ENCODE data around the gene RHBDD1. TPM values are rescaled to one million over a fixed set of nuclear protein-coding genes. Genes with fewer than 3 reads are reported as not detected.

The RHBDD1 gene
- total and polyA plus RNA-seq, 2 experiments from 2014 or later: 20.1 to 20.9 TPM

DNA sequence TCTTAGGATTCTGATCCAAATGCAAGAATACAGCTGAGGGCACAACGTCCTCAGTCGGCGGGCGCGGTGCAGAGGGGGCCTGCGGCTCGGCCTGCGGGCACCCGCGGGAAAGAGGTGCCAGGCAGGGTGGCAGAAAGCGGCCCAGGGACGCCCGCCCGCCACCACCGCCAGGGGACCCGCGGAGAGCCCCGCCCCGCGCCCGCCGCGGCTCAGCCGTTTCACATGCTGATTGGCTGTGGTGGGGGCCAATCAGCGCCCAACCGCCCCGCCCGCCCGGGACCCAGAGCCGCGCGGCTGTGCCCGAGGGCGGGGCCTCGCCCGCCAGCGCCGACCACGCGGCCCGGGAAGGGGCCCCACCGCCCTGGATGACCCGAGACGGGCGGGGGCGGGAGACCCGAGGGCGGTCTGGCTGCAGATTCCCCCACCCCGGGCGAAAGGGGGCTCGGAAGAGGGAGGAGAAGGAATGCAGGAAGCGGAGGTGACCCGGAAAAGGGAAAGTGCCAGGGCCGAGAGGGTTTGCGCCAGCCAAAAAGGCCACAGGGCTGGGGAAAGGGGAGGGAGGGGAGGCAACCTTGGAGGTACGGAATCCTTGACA, 44.3 kb upstream of the RHBDD1 start:
- DNase-seq (ENCODE audit: low spot score): peak; percentile 95
- no peaks in the 10 kb centered on the region for H3K9me2 ChIP-seq (replicated peaks; ENCODE audit: insufficient read depth)
- no peaks in the 10 kb centered on the region for H3K27me3 ChIP-seq
- peak overlapping the region; percentile 51 for H3K4me3 ChIP-seq
- no peaks in the 10 kb centered on the region for H3K36me3 ChIP-seq (replicated peaks; ENCODE audit: insufficient read depth, low read depth)
- H3K27ac ChIP-seq: peak overlapping the region; percentile 87
- WGBS (ENCODE audit: low lambda C conversion rate, missing lambda C conversion rate): 4% methylated on average over 22 of the region's 56 CpGs
- peak overlapping the region; percentile 83 for H3K4me2 ChIP-seq
- H2AFZ ChIP-seq: peak overlapping the region; percentile 24
- no peak for TF ChIP-seq EZH2phosphoT487 (IDR thresholded peaks at IDR 0.05; ENCODE audit: low read depth, severe bottlenecking, unreplicated experiment)
- TF ChIP-seq, protein P1, sequence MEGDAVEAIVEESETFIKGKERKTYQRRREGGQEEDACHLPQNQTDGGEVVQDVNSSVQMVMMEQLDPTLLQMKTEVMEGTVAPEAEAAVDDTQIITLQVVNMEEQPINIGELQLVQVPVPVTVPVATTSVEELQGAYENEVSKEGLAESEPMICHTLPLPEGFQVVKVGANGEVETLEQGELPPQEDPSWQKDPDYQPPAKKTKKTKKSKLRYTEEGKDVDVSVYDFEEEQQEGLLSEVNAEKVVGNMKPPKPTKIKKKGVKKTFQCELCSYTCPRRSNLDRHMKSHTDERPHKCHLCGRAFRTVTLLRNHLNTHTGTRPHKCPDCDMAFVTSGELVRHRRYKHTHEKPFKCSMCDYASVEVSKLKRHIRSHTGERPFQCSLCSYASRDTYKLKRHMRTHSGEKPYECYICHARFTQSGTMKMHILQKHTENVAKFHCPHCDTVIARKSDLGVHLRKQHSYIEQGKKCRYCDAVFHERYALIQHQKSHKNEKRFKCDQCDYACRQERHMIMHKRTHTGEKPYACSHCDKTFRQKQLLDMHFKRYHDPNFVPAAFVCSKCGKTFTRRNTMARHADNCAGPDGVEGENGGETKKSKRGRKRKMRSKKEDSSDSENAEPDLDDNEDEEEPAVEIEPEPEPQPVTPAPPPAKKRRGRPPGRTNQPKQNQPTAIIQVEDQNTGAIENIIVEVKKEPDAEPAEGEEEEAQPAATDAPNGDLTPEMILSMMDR (IDR thresholded peaks at IDR 0.05; ENCODE audit: poor library complexity): peak; percentile 25
- TF ChIP-seq EZH2 (IDR thresholded peaks at IDR 0.05; ENCODE audit: borderline replicate concordance): no peak
- peaks cover 32% of the 10 kb centered on the region for H3K4me1 ChIP-seq (ENCODE audit: insufficient read depth)
- no peaks in the 10 kb centered on the region for H3K9me3 ChIP-seq (ENCODE audit: low read depth)
- H3K79me2 ChIP-seq: peaks cover 94% of the 10 kb centered on the region
- peaks cover 15% of the 10 kb centered on the region for H4K20me1 ChIP-seq (ENCODE audit: insufficient read depth, poor library complexity, severe bottlenecking)

DNA sequence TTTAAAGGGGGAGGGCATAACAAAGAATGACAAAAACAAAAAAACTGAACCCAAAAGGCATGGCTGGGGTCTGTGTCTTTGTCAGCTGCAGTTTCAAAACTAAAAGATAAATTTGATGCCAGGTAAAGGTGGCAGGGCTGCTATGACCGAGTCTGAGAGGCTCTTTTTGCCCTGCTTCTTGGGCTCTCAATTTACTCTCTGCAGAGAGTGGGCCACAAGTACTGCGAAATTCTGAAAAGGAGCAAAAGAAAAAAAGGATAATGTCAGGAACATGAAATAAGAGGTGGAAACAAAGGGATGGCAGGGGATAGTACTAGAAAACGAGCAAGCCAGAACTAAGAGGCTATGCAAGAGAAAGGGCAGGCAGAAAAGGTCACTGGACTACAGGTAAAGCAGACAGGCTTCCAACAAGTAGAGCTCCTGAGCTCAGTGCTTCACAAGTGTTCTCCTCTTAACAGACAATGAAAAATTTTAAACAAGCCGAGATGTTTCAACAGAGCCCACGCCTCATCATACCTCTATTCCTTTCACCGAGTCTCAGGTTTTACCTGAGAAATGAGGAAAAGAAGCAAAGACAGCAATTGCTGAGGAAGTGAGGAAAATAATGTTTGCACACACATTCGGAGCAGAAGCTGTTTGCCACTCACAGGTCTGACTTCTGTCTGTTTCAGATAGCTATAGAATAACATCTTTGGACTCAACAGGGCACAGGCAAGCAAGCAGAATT, 43.5 kb upstream of the RHBDD1 start:
- H3K4me3 ChIP-seq: peak overlapping the region; percentile 51
- WGBS (ENCODE audit: low lambda C conversion rate, missing lambda C conversion rate): 12% methylated on average over 7 of the region's 7 CpGs
- peaks cover 15% of the 10 kb centered on the region for H4K20me1 ChIP-seq (ENCODE audit: insufficient read depth, poor library complexity, severe bottlenecking)
- TF ChIP-seq, protein P1 (IDR thresholded peaks at IDR 0.05; ENCODE audit: poor library complexity): no peak
- no peak for TF ChIP-seq EZH2 (IDR thresholded peaks at IDR 0.05; ENCODE audit: borderline replicate concordance)
- no peak for TF ChIP-seq EZH2phosphoT487 (IDR thresholded peaks at IDR 0.05; ENCODE audit: low read depth, severe bottlenecking, unreplicated experiment)
- H3K27ac ChIP-seq: peak overlapping the region; percentile 87
- H3K4me1 ChIP-seq (ENCODE audit: insufficient read depth): peaks cover 36% of the 10 kb centered on the region
- H3K36me3 ChIP-seq (replicated peaks; ENCODE audit: insufficient read depth, low read depth): no peaks in the 10 kb centered on the region
- H3K4me2 ChIP-seq: peak overlapping the region; percentile 83
- no peaks in the 10 kb centered on the region for H3K27me3 ChIP-seq
- no peaks in the 10 kb centered on the region for H3K9me3 ChIP-seq (ENCODE audit: low read depth)
- no peaks in the 10 kb centered on the region for H3K9me2 ChIP-seq (replicated peaks; ENCODE audit: insufficient read depth)
- peaks cover 94% of the 10 kb centered on the region for H3K79me2 ChIP-seq
- H2AFZ ChIP-seq: peak overlapping the region; percentile 24
- DNase-seq (ENCODE audit: low spot score): peak; percentile 19

DNA sequence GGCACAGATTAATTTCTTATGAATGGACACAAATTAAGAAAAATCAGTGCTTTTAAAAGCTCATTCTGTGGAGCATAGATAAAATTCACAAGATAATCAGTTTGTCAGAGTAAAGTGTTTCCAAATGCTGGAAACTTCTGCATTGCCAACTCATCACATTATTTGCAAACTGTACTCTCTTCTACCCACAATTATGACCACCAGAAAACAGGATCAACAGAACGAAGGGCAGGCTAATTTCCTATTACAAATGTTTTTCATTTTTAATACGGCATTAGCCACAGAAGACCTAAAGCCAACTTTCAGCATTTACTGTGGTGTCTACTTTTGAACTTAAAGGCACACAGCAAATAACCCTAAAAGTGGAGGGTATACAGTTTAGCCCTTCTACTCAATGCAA, 42.2 kb upstream of the RHBDD1 start:
- Histone ChIP-seq H3K27me3 (no peaks in the 10 kb centered on the region), H3K9me2 (replicated peaks; ENCODE audit: insufficient read depth) (no peaks in the 10 kb centered on the region), H3K27ac (peak overlapping the region; percentile 87), H3K9me3 (ENCODE audit: low read depth) (no peaks in the 10 kb centered on the region), H3K36me3 (replicated peaks; ENCODE audit: insufficient read depth, low read depth) (no peaks in the 10 kb centered on the region), H3K4me3 (peak overlapping the region; percentile 51), H3K79me2 (peaks cover 94% of the 10 kb centered on the region), H4K20me1 (ENCODE audit: insufficient read depth, poor library complexity, severe bottlenecking) (peaks cover 18% of the 10 kb centered on the region), H2AFZ (no peak overlapping the region), H3K4me2 (peak overlapping the region; percentile 83), H3K4me1 (ENCODE audit: insufficient read depth) (peaks cover 40% of the 10 kb centered on the region)
- 16% methylated on average over 2 of the region's 2 CpGs for WGBS (ENCODE audit: low lambda C conversion rate, missing lambda C conversion rate)
- no peak for DNase-seq (ENCODE audit: low spot score)
- no peak for TF ChIP-seq EZH2 (IDR thresholded peaks at IDR 0.05; ENCODE audit: borderline replicate concordance)
- TF ChIP-seq, protein P1 (IDR thresholded peaks at IDR 0.05; ENCODE audit: poor library complexity): no peak
- no peak for TF ChIP-seq EZH2phosphoT487 (IDR thresholded peaks at IDR 0.05; ENCODE audit: low read depth, severe bottlenecking, unreplicated experiment)

All from hepatocyte (in vitro differentiated cells).